Loucy (cell line): ENCODE data around the gene ITM2A.

ENCODE experiments used
- H2AFZ ChIP-seq: fragments of 200-600 bp; sonication (generic); 2 replicates; pipeline ENCODE4 v1.6.0; 2016; ENCODE audit warnings: antibody characterized with exemption, mild to moderate bottlenecking, low read length, moderate library complexity
- H3F3A ChIP-seq: fragments of 200-600 bp; 2 replicates; pipeline ENCODE4 v1.6.0; 2016; ENCODE audit warnings: antibody characterized with exemption, low read depth, mild to moderate bottlenecking
- H3K27me3 ChIP-seq: fragments of 200-600 bp; sonication (generic); 2 replicates; pipeline ENCODE4 v1.6.1; 2014; ENCODE audit warnings: low read length, mild to moderate bottlenecking; ENCODE audit not compliant: insufficient read depth, poor library complexity, severe bottlenecking
- H3K36me3 ChIP-seq: fragments of 200-600 bp; sonication (generic); 2 replicates; pipeline ENCODE4 v1.6.1; 2016; ENCODE audit warnings: low read length; ENCODE audit not compliant: insufficient read depth
- H3K4me1 ChIP-seq: fragments of 200-600 bp; sonication (generic); 2 replicates; pipeline ENCODE4 v1.5.1; 2014; ENCODE audit warnings: low read length, mild to moderate bottlenecking; ENCODE audit not compliant: insufficient read depth, poor library complexity, severe bottlenecking
- H3K4me2 ChIP-seq: fragments of 200-600 bp; sonication (generic); 2 replicates; pipeline ENCODE4 v1.6.0; 2014; ENCODE audit warnings: antibody characterized with exemption, low read length, low read depth, mild to moderate bottlenecking; ENCODE audit not compliant: poor library complexity, severe bottlenecking
- H3K4me3 ChIP-seq: fragments of 200-600 bp; sonication (generic); 2 replicates; pipeline ENCODE4 v1.5.1; 2014; ENCODE audit warnings: low read length, mild to moderate bottlenecking, mixed read lengths; ENCODE audit not compliant: poor library complexity, severe bottlenecking
- H3K79me2 ChIP-seq: fragments of 200-600 bp; sonication (generic); 2 replicates; pipeline ENCODE4 v1.6.1; 2014; ENCODE audit warnings: low read length; ENCODE audit not compliant: insufficient read depth
- H3K9ac ChIP-seq: fragments of 200-600 bp; sonication (generic); 2 replicates; pipeline ENCODE4 v1.6.0; 2014; ENCODE audit warnings: mild to moderate bottlenecking, low read depth, low read length, moderate library complexity; ENCODE audit not compliant: poor library complexity, severe bottlenecking
- H3K9me2 ChIP-seq: fragments of 200-600 bp; sonication (generic); replicated peaks from 2 replicates; pipeline ENCODE4 v1.6.1; 2016; ENCODE audit warnings: low read depth, low read length, mixed read lengths
- H3K9me3 ChIP-seq: fragments of 200-600 bp; sonication (generic); 2 replicates; pipeline ENCODE4 v1.6.1; 2014; ENCODE audit warnings: mild to moderate bottlenecking, antibody characterized with exemption, low read length, low read depth; ENCODE audit not compliant: insufficient read depth
- H4K20me1 ChIP-seq: fragments of 200-600 bp; sonication (generic); 2 replicates; pipeline ENCODE4 v1.6.0; 2014; ENCODE audit warnings: antibody characterized with exemption, low read length, mild to moderate bottlenecking; ENCODE audit not compliant: insufficient read depth, poor library complexity, severe bottlenecking
- EZH2phosphoT487 ChIP-seq: fragments of 200-600 bp; IDR thresholded peaks from 2 replicates; pipeline ENCODE4 v1.6.1; 2018; ENCODE audit warnings: antibody characterized with exemption, mild to moderate bottlenecking, moderate library complexity, borderline replicate concordance
- TF ChIP-seq, protein P1 (sequence below): fragments of 200-600 bp; sonication (generic); conservative IDR thresholded peaks from 2 replicates; pipeline ENCODE4 v1.5.1; 2014; ENCODE audit warnings: mild to moderate bottlenecking, antibody characterized with exemption, low read length

Gene ITM2A

DNA sequence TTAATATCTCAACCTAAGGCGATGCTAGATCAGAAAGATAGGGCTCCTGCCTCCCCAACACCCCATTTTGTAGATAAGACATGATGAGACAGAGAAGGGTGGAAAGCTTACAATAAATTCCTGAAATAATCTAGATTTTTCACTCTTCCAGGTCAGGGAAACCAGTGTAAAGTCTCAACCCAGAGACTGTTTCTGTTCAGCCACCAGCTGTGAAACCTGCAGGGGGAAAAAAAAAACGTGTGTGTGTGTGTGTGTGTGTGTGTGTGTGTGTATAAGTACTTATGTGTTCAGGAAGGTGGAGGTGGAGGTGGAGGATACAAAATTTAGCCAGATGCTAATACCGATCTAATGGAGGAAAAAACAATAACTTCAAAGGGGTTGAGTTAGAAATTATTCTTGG is 773 bp upstream of the ITM2A start:
- peaks cover 39% of the 10 kb centered on the region for H3K79me2 ChIP-seq
- peaks cover 9% of the 10 kb centered on the region; the same call in 1 of the 2 replicates for H3F3A ChIP-seq
- no peaks in the 10 kb centered on the region for H3K9me3 ChIP-seq
- no peaks in the 10 kb centered on the region for H3K27me3 ChIP-seq
- H3K4me2 ChIP-seq, result peak overlapping the region; percentile 77
- peaks cover 28% of the 10 kb centered on the region for H4K20me1 ChIP-seq
- H3K9me2 ChIP-seq, result no peaks in the 10 kb centered on the region
- H3K9ac ChIP-seq, result peak overlapping the region; percentile 95
- peaks cover 2% of the 10 kb centered on the region; the same call in 1 of the 2 replicates for H3K36me3 ChIP-seq
- peak overlapping the region; percentile 83 for H3K4me3 ChIP-seq
- H2AFZ ChIP-seq, result no peak overlapping the region
- TF ChIP-seq, protein P1, sequence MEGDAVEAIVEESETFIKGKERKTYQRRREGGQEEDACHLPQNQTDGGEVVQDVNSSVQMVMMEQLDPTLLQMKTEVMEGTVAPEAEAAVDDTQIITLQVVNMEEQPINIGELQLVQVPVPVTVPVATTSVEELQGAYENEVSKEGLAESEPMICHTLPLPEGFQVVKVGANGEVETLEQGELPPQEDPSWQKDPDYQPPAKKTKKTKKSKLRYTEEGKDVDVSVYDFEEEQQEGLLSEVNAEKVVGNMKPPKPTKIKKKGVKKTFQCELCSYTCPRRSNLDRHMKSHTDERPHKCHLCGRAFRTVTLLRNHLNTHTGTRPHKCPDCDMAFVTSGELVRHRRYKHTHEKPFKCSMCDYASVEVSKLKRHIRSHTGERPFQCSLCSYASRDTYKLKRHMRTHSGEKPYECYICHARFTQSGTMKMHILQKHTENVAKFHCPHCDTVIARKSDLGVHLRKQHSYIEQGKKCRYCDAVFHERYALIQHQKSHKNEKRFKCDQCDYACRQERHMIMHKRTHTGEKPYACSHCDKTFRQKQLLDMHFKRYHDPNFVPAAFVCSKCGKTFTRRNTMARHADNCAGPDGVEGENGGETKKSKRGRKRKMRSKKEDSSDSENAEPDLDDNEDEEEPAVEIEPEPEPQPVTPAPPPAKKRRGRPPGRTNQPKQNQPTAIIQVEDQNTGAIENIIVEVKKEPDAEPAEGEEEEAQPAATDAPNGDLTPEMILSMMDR, result no peak
- TF ChIP-seq EZH2phosphoT487, result no peak
- peaks cover 32% of the 10 kb centered on the region for H3K4me1 ChIP-seq

DNA sequence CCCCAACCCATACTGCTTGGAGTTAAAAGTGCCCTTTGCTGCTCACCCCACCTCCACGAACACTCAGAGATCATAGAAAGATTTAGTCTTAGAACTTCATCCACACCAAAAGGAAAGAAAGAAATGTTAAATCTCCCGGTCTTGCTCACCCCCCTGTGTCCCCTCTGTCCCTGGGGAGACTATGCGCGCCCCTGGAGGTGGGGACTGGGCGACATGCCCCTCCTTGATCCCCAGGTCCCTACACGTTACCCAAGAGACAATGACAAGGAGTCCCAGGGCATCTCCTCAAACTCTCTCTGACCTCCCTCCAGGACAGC is 620 bp downstream of the ITM2A start:
- H4K20me1 ChIP-seq, result peaks cover 29% of the 10 kb centered on the region
- H3K9me3 ChIP-seq, result no peaks in the 10 kb centered on the region
- H3K79me2 ChIP-seq, result peaks cover 53% of the 10 kb centered on the region
- peaks cover 16% of the 10 kb centered on the region; the same call in 1 of the 2 replicates for H3K36me3 ChIP-seq
- peak overlapping the region; percentile 95 for H3K9ac ChIP-seq
- H2AFZ ChIP-seq, result 0 out of 2 replicates have a peak overlapping the region, but pooled peaks have one; percentile 44
- H3K4me2 ChIP-seq, result peak overlapping the region; percentile 77
- TF ChIP-seq, protein P1, result no peak
- no peak for TF ChIP-seq EZH2phosphoT487
- H3K9me2 ChIP-seq, result no peaks in the 10 kb centered on the region
- no peaks in the 10 kb centered on the region for H3K27me3 ChIP-seq
- peaks cover 33% of the 10 kb centered on the region for H3K4me1 ChIP-seq
- peaks cover 9% of the 10 kb centered on the region; the same call in 1 of the 2 replicates for H3F3A ChIP-seq
- peak overlapping the region; percentile 83 for H3K4me3 ChIP-seq

DNA sequence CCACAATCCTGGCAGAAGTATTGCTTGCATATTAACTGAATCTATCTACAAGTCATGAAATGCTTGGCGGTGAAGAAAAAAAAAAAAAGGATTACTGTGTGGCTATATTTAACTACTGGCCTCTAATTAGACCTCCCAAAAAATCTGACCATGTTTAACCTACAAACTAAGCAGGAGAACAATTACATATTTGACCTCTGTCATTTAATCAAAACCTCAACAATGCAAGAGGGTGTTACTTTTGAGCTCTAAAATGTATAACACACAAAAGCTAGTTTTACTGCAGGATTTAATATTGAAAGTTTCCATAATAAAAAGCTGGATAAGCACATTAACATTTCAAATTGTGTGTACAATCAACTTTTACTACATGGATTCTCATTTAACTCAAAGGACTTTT is 1.5 kb downstream of the ITM2A start:
- peak overlapping the region; percentile 95 for H3K9ac ChIP-seq

More for the DNA sequence above, 1.5 kb downstream of the ITM2A start:
- H3K9me3 ChIP-seq, result no peaks in the 10 kb centered on the region
- no peaks in the 10 kb centered on the region for H3K9me2 ChIP-seq
- peaks cover 41% of the 10 kb centered on the region for H3K4me1 ChIP-seq
- H3K27me3 ChIP-seq, result no peaks in the 10 kb centered on the region
- peaks cover 26% of the 10 kb centered on the region; the same call in 1 of the 2 replicates for H3K36me3 ChIP-seq
- H3K4me3 ChIP-seq, result peak overlapping the region; percentile 83
- H3K79me2 ChIP-seq, result peaks cover 62% of the 10 kb centered on the region
- TF ChIP-seq EZH2phosphoT487, result no peak
- TF ChIP-seq, protein P1, result no peak
- no peak overlapping the region for H2AFZ ChIP-seq
- H3F3A ChIP-seq, result peaks cover 9% of the 10 kb centered on the region; the same call in 1 of the 2 replicates
- peak overlapping the region; percentile 77 for H3K4me2 ChIP-seq
- H4K20me1 ChIP-seq, result peaks cover 29% of the 10 kb centered on the region
